Dendritic cell treated with granulocyte-macrophage colony-stimulating factor and Interleukin-4, amounts not matched to agents 40 ng/mL and 50 ng/mL, for 4 days (primary cell): ENCODE measurements around the gene PHETA2.
"Not testable (repeated sequence)": the region's sequence is repeated elsewhere in the genome, so short reads cannot be mapped to it uniquely, and the experiment has no call there.

ENCODE experiments used
- H3K27ac Mint-ChIP-seq: one replicate; pipeline ENCODE4 v1.8.0; 2022; ENCODE audit warnings: mild to moderate bottlenecking, mixed read lengths
- H3K27me3 Mint-ChIP-seq: one replicate; pipeline ENCODE4 v1.8.0; 2022; ENCODE audit warnings: mild to moderate bottlenecking, mixed read lengths
- H3K36me3 Mint-ChIP-seq: one replicate; pipeline ENCODE4 v1.8.0; 2022; ENCODE audit warnings: low read depth, mixed read lengths
- H3K4me1 Mint-ChIP-seq: one replicate; pipeline ENCODE4 v1.8.0; 2022; ENCODE audit warnings: low read depth, mixed read lengths
- H3K4me3 Mint-ChIP-seq: one replicate; pipeline ENCODE4 v1.8.0; 2022; ENCODE audit warnings: mild to moderate bottlenecking, moderate library complexity, mixed read lengths
- H3K9me3 Mint-ChIP-seq: one replicate; pipeline ENCODE4 v1.8.0; 2022; ENCODE audit warnings: mixed read lengths
- intact Hi-C: fragments of 100-400 bp; cut with micrococcal nuclease; formaldehyde crosslinking; loops from one replicate; pipeline ENCODE4 v1.15.0; 2022

PHETA2 gene

DNA sequence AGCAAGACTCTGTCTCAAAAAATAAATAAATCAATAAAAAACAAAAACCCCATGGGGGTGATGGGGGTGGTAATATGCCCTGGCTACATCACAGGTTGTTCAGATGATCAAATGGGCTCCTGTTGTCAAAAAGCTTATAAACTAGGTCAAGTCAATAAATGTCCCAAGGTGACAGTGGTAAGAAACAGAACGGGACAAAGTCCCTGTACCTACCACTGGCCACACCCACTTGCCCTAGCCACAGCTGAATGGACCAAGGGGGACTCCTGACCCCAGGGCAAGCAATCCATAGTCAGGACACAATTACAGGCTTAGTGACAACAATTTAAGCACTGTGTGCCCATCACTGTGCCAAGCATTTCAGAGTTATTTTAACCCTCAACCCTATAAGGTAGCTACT lies 9.4 kb upstream of the PHETA2 start:
- peaks cover 99% of the 10 kb centered on the region for H3K36me3 Mint-ChIP-seq
- no peaks in the 10 kb centered on the region for H3K27me3 Mint-ChIP-seq
- intact Hi-C loops, result no loop called here
- peak overlapping the region; percentile 68 for H3K27ac Mint-ChIP-seq
- peaks cover 2% of the 10 kb centered on the region for H3K9me3 Mint-ChIP-seq
- no peak overlapping the region for H3K4me3 Mint-ChIP-seq
- peaks cover 50% of the 10 kb centered on the region for H3K4me1 Mint-ChIP-seq

DNA sequence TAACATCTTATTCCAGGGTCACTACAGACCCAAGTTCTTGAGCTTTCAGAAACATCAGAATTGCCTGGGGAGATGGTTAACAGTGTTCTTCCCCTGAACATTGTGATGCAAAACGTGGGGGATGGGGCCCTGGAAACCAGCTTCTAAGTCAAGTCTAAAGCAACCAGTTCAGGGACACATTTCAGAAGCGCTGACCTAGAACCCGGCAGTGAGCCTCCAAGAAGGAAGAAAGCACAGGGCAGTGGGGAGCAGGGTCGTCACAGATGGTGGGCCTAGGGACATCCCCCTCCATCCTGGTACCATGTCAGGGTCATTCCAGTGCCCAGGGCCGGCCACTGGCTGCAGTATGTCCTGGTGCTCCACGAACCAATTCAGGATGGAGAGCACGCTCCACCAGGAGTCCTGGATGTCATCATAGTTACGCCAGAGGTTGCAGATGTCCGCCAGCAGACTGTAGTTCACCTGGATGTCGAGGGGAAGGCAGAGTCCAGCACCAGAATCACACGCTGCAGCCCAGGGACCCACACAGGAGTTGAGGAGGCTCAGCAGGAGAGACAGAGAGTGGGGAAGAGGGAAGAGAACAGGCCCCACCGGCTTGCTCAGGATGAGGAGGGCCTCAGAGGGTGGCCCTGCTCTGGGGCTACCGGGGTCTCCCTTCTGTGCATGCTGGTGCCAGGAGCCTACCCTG lies 8.5 kb upstream of the PHETA2 start:
- Mint-ChIP-seq H3K4me1 (peaks cover 50% of the 10 kb centered on the region), H3K27me3 (no peaks in the 10 kb centered on the region), H3K27ac (peak overlapping the region; percentile 68), H3K36me3 (peaks cover 99% of the 10 kb centered on the region), H3K9me3 (no peaks in the 10 kb centered on the region), H3K4me3 (no peak overlapping the region)
- intact Hi-C loops, result no loop called here

DNA sequence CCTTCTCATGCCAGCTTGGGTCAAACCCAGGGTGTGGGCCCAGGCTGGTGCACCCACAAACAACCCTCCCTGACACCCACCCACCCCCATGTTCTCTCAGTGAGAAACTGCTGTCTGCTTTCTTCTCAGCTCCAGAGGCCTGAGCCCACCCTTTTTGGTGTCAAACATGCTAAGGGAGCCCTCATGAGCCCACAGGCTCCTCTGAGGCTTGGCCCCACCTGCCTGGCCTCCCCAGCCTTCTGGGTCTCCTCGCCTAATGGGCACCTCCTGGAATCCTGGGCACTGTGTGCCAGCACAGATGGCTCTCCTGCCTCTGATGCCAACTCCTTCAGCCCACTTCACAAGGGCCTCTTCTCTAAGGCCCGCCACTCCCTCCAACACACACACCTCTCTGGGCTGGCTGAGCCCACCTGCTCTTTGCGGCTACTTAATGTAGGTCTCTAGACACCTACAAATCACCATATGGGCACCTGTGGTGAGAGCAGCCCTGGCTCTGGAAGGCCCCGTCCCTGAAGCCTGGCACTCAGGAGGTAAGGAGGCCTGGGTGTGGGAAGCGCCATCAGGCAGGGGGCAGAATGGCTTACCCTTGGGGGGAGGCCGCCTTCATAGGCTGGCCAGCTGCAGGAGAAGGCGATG lies 7.8 kb upstream of the PHETA2 start:
- H3K27me3 Mint-ChIP-seq, result no peaks in the 10 kb centered on the region
- no peaks in the 10 kb centered on the region for H3K9me3 Mint-ChIP-seq
- intact Hi-C loops, result no loop called here
- H3K4me1 Mint-ChIP-seq, result peaks cover 55% of the 10 kb centered on the region
- no peak overlapping the region for H3K4me3 Mint-ChIP-seq
- peaks cover 93% of the 10 kb centered on the region for H3K36me3 Mint-ChIP-seq
- H3K27ac Mint-ChIP-seq, result peak overlapping the region; percentile 68

DNA sequence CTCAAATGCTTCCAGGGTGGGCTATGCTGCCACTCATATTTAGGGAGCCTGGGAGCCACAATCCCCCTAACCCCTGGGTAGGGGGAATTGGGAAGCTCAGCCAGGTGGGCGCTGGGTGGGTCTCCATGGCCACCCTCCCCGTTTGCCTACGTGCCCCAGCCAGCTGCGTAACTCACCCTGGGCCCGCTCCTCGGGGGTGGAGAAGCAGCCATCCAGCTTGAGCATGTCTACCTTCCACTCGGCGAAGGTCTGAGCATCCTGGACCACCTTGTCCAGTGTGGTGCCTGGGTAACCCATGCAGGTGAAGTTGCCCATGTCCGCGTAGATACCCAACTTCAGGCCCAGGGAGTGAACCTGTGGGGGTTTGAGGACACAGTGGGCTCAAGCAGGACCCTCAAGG lies 7.1 kb upstream of the PHETA2 start:
- Mint-ChIP-seq H3K4me1 (peaks cover 62% of the 10 kb centered on the region), H3K36me3 (peaks cover 86% of the 10 kb centered on the region), H3K27me3 (no peaks in the 10 kb centered on the region), H3K4me3 (no peak overlapping the region), H3K9me3 (no peaks in the 10 kb centered on the region), H3K27ac (peak overlapping the region; percentile 96)
- intact Hi-C loops, result no loop called here

DNA sequence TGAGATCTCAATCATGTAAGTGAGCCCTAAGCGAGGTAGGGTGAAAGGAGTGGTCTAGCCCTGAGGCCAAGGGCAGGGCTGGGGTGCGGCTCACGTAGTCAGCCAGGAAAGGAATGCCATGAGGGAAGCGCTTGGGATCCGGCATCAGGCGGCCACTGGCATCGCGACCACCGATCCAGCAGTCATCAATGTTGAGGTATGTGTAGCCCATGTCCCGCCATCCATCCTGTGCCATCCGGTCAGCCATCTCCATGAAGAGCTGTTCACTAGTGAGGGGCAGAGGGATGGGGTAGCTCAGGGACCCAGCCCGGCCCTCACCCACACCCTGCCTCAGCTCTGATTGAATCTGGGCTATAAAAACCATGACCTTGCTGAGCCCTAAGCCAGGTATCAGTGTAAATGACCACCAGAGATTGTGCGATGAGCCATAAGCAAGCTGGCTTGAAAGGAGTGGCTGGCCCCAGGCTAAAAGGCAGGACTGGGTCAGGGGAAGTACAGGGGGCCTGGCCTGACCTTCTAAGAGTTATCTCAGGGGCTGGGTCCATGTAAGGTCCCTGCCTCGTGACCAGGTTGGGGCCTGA lies 6.3 kb upstream of the PHETA2 start:
- H3K27ac Mint-ChIP-seq, result peak overlapping the region; percentile 96

DNA sequence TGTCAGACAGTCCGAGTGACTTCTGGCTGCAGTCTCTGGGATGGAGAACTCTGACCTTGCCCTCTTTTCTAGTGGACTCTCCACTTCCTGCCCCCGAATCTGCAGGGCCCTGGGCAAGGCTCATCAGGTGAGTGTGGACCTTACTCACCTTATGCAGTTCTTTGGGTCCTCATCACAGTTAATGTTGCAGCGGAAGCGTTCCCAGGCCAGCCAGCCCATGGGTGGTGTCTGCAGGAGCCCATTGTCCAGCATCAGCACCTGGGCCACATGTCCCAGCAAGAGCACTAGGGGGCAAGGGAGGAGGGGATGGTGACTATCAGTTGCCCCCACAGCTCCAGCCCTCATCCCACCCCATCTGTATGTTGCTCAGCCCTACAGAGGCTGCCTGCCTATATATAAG lies 5.8 kb upstream of the PHETA2 start:
- Mint-ChIP-seq H3K27me3 (no peaks in the 10 kb centered on the region), H3K36me3 (peaks cover 73% of the 10 kb centered on the region), H3K4me1 (peaks cover 66% of the 10 kb centered on the region), H3K4me3 (peak overlapping the region; percentile 82), H3K9me3 (no peaks in the 10 kb centered on the region), H3K27ac (peak overlapping the region; percentile 96)
- intact Hi-C loops, result no loop called here

More for the DNA sequence above, 6.3 kb upstream of the PHETA2 start:
- H3K9me3 Mint-ChIP-seq, result no peaks in the 10 kb centered on the region
- H3K36me3 Mint-ChIP-seq, result peaks cover 78% of the 10 kb centered on the region
- H3K4me3 Mint-ChIP-seq, result no peak overlapping the region
- peaks cover 64% of the 10 kb centered on the region for H3K4me1 Mint-ChIP-seq
- intact Hi-C loops, result no loop called here
- H3K27me3 Mint-ChIP-seq, result no peaks in the 10 kb centered on the region

DNA sequence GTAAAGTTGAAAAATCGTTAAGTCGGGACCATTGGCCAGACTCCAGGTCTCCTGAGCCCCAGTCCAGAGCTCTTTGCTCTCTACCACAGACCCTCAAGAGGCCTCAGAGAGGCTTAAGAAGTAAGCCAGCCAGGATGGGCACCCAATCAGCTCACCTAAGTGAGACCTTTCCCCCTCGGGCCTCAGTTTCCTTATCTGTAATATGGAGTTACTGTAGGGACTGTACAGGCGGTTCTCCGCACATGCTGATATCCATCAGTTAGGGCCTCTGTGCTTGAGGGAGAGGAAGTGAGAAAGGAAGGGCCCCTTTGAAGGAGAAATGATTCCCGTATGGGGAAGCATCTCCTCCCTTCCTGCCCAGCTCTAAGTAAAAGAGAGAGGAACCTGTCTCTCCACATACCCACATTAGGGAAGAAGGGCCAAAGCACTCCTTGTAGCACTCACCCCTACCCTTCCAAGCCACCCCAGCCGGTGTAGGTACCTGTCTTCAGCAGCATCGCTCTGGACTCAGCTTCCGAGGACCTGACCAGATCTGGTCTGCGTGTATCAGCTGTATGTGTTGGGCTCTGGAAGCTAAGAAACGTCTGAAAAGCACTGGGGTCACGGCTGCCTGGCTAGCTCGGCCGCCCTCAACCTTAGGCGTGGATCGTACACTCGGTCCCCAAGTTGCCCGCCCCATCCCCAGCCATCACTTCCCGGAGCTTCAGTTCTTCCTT lies 4.1 kb upstream of the PHETA2 start:
- Mint-ChIP-seq H3K9me3 (no peaks in the 10 kb centered on the region), H3K4me3 (peak overlapping the region; percentile 82), H3K27me3 (no peaks in the 10 kb centered on the region), H3K36me3 (peaks cover 58% of the 10 kb centered on the region), H3K27ac (peak overlapping the region; percentile 96), H3K4me1 (peaks cover 75% of the 10 kb centered on the region)
- intact Hi-C loops, result loop anchor here (1.0 to 2.0 kb wide), 4 partner anchors 9 to 103 kb away; partner anchors contain the start of genes NDUFA6, SMDT1 and WBP2NL

DNA sequence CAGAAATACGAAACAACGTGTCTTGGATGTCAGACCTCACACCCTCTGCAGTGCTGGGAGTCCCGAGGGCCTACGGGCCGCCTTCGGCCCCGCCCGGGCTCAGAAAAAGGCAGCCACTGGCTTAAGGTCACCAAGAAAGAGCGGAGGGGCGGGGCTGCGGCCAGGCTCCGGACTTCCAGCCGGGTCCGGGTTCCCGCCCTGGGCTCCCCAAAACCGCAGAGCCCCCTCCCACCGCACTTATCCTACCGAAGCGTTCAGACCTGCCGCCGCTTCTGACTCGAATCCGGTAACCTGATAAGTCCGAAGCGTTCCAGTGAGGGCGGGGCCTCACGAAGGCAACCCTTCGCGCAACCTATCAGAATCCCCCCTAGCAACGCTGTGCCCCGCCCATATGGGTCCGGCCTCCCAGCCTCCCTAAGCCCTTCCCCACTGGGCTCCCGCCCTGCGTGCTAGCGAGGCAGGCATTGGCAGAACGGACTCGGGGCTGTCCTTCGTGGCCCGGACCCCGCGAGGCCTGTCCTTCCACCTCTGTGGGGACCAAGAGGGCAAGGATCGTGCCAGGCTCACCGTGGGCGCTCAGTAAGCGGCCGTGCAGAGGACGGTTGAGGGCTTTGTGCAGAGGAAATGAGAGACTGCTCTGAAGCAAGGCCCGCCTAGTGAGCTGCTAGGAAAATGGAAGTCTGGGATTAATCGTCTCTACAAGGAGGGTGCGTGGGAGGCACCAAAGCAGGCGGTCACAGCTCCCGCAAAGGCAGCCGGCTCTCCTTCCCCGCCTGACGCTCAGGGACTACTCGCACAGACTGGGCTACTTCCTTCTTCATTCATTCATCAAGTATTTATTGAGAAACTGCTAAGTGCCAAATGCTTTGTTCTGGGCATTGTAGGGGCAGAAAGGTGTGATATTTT lies 3.3 kb upstream of the PHETA2 start, which contains the start of gene NAGA:
NAGA (minus strand) TSS at position 296 of the 906 bp plus-strand sequence. CDS start 515 bp downstream, outside the sequence.
- no peaks in the 10 kb centered on the region for H3K27me3 Mint-ChIP-seq
- peaks cover 58% of the 10 kb centered on the region for H3K36me3 Mint-ChIP-seq
- peaks cover 76% of the 10 kb centered on the region for H3K4me1 Mint-ChIP-seq
- H3K27ac Mint-ChIP-seq, result peak within 1 kb of the TSS; percentile 96
- intact Hi-C loops, result loop anchor here (1.0 to 2.0 kb wide), 4 partner anchors 9 to 104 kb away; partner anchors contain the start of genes NDUFA6, SMDT1 and WBP2NL
- peak within 1 kb of the TSS; percentile 82 for H3K4me3 Mint-ChIP-seq
- no peaks in the 10 kb centered on the region for H3K9me3 Mint-ChIP-seq

DNA sequence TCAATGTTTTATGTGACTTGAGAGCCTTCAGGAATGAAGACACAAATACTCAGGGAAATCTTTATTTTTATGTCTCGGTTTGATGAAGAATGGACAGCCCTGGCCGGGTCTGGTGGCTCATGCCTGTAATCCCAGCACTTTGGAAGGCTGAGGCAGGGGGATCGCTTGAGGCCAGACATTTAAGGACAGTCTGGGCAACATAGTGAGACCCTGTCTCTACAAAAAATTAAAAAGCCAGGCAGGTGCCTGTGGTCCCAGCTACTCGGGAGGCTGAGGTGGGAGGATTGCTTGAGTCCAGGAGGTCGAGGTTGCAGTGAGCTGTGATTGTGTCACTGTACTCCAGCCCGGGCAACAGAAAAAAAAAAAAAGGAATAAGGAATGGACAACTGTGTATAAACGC lies 2.5 kb upstream of the PHETA2 start:
- peaks cover 70% of the 10 kb centered on the region for H3K4me1 Mint-ChIP-seq
- not testable (repeated sequence) for H3K9me3 Mint-ChIP-seq, H3K27me3 Mint-ChIP-seq
- H3K4me3 Mint-ChIP-seq, result peak overlapping the region; percentile 82
- intact Hi-C loops, result loop anchor here (2.0 kb wide), 1 partner anchor 105 kb away; no protein-coding TSS in a partner anchor
- peaks cover 58% of the 10 kb centered on the region for H3K36me3 Mint-ChIP-seq
- H3K27ac Mint-ChIP-seq, result peak overlapping the region; percentile 96

DNA sequence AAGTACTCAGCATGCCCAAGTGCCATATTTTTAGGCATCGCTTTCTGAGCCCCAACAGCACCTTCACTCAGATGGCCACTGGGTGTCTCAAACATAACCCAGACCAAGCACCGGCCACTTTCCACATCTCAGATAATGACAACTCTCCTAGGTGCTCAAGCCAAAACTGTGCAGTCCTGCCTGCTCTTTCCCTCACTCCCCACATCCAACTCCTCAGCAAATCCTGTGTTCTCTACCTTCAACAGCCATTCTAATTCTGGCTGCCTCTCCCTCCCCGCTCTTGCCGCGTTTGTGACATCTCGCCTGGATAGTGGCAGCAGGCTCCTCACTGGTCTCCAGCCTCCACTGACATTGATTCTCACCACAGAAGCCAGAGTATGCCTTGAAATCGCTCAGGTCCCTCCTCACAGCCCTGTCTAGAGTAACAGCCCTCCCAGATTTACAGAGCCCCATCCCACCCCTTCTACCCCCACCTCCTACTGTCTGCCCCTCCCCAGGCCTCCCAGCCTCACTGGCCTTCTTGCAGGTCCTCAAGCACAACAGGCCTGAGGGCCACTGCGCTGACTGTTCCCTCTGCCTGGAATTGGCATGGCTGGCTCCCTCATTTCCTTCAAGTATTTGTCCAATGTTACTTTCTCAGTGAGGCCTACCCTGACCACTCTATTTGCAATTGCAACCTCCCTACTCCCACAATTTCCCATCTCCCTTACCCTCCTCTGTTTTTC lies 1.3 kb upstream of the PHETA2 start:
- Mint-ChIP-seq H3K4me3 (peak overlapping the region; percentile 79), H3K27ac (peak overlapping the region; percentile 96), H3K4me1 (peaks cover 67% of the 10 kb centered on the region), H3K36me3 (peaks cover 58% of the 10 kb centered on the region), H3K27me3 (no peaks in the 10 kb centered on the region), H3K9me3 (no peaks in the 10 kb centered on the region)
- intact Hi-C loops, result no loop called here

DNA sequence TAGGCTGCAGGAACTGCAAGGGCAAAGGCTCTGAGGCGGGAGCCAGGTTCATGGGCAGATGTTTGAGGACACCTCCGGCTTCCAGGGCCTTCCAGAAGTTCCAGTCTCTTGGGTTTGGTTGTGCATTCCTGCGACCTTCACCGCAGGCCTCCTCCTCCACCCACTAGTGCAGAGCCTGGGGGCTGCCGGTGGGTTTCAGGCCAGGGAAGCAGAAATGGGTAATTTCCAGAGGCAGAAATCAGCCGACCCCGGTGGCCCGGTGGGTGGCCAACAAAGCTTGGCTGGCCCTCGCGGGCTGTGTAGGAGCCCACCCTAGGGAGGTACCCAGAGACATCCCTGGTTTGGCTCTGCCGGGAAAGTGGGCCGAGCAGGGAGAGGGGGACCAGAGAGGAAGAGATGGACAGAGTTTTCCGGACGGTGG lies 417 bp upstream of the PHETA2 start:
- H3K27me3 Mint-ChIP-seq, result no peaks in the 10 kb centered on the region
- peaks cover 58% of the 10 kb centered on the region for H3K36me3 Mint-ChIP-seq
- no peaks in the 10 kb centered on the region for H3K9me3 Mint-ChIP-seq
- H3K4me3 Mint-ChIP-seq, result peak overlapping the region; percentile 79
- intact Hi-C loops, result no loop called here
- H3K4me1 Mint-ChIP-seq, result peaks cover 67% of the 10 kb centered on the region
- H3K27ac Mint-ChIP-seq, result peak overlapping the region; percentile 96

DNA sequence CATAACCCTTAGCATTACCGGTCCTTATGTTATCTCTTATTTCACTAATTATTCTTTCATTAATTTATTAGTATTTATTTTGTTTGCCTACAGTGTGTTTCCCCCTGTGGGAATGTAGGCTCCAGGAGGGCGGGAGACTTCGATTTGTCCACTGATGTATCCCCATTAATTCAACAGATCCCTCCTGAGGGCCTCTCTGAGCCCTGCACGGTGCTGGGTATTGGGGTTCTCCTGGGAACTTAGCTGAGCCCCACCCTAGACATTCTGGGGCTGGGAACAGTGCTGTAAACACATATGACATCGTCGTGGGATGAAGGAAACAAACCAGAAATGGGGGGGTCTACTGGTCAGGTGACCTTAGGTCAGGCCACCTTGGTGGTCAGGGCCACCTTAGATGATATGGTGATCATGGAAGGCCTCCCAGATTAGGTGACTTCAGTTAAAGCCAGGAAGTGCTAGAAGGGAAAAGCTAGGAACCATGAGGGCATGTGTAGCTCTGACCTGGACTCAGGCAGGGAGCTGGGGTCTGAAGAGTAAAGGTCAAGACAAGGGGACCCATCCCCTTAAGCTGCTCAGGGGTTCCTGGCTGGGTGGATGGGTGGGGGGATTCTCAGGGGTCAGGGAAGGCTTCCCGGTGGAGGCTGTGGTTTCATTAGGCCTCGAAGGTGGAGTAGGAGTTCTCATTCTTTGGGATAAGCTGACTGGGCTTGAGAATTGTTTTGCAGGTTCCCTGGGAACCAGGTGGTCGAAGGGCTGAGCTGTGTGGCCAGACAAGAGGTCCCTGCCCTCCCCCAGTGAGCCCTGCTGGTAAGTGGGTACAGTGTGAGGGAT lies 1.0 kb downstream of the PHETA2 start:
- H3K36me3 Mint-ChIP-seq, result peaks cover 59% of the 10 kb centered on the region
- H3K27me3 Mint-ChIP-seq, result no peaks in the 10 kb centered on the region
- H3K4me3 Mint-ChIP-seq, result peak overlapping the region; percentile 79
- intact Hi-C loops, result no loop called here
- H3K27ac Mint-ChIP-seq, result peak overlapping the region; percentile 96
- H3K4me1 Mint-ChIP-seq, result peaks cover 66% of the 10 kb centered on the region
- H3K9me3 Mint-ChIP-seq, result no peaks in the 10 kb centered on the region
